A549 (cell line): ENCODE measurements around the gene DMBT1. TPM values are rescaled to one million over a fixed set of nuclear protein-coding genes. Genes with fewer than 3 reads are reported as not detected.

Source experiments
- ATAC-seq, 2 experiments: fragments of 200-7000 bp in 1 of 2; fragments of >200 bp in 1 of 2; cut with Nextera tagmentation in 1 of 2; cut with Tn5 transposase in 1 of 2; 3 replicates each; pipeline versions ENCODE4 v1.8.0 to v1.9.1; 2018 to 2020; ENCODE audit warnings: mild to moderate bottlenecking in 1 of 2, moderate library complexity in 1 of 2
- CTCF ChIA-PET: fragments of 300-600 bp; sonication (Branson Sonifier 250); formaldehyde crosslinking; extraction: SDS; loops from one replicate; lab custom pipeline; 2021; ENCODE audit warnings: antibody characterized with exemption, inconsistent platforms; lab: Yijun Ruan, JAX
- POLR2A ChIA-PET: fragments of 350-600 bp; formaldehyde crosslinking; extraction: SDS; loops from one replicate; lab custom pipeline; 2021; ENCODE audit warnings: antibody characterized with exemption, inconsistent platforms; lab: Yijun Ruan, JAX
- DNase-seq, 2 experiments: peaks; one replicate each; pipeline versions ENCODE4 v3.0.0 to v3.0.0-alpha.2; 2011 to 2016; ENCODE audit warnings: low read depth in 1 of 2, low spot score in 1 of 2
- FAIRE-seq: peaks from 2 replicates; lab custom pipeline; 2011; peaks lifted over from hg19 to GRCh38; lab: Jason Lieb, UNC
- H3K27ac ChIP-seq, 2 experiments: fragments of >200 bp; sonication (Bioruptor Twin); formaldehyde crosslinking; 3 replicates each; pipeline ENCODE4 v1.5.1; 2016 to 2017
- H3K4me1 ChIP-seq: fragments of >200 bp; sonication (Bioruptor Twin); formaldehyde crosslinking; 3 replicates; pipeline ENCODE4 v1.6.1; 2016
- H3K4me2 ChIP-seq: fragments of >200 bp; sonication (Bioruptor Twin); formaldehyde crosslinking; 3 replicates; pipeline ENCODE4 v1.6.1; 2016
- H3K4me3 ChIP-seq: fragments of >200 bp; sonication (Bioruptor Twin); formaldehyde crosslinking; 3 replicates; pipeline ENCODE4 v1.5.1; 2016
- H3K9me3 ChIP-seq: fragments of >200 bp; sonication (Bioruptor Twin); formaldehyde crosslinking; 3 replicates; pipeline ENCODE4 v1.6.1; 2016
- CBX2 ChIP-seq: fragments of 200-600 bp; sonication (generic); IDR thresholded peaks from 2 replicates; pipeline ENCODE4 v1.6.1; 2016; ENCODE audit warnings: low read depth, mild to moderate bottlenecking, borderline replicate concordance
- CBX8 ChIP-seq: fragments of 200-600 bp; sonication (generic); IDR thresholded peaks from 2 replicates; pipeline ENCODE4 v1.6.1; 2016
- CHD2 ChIP-seq: fragments of 150-350 bp; IDR thresholded peaks from 2 replicates; pipeline ENCODE4 v1.6.1; 2014; ENCODE audit warnings: low read length; ENCODE audit not compliant: partially characterized antibody
- CHD4 ChIP-seq: fragments of 200-600 bp; sonication (generic); IDR thresholded peaks from 2 replicates; pipeline ENCODE4 v1.6.1; 2016; ENCODE audit warnings: antibody characterized with exemption, mild to moderate bottlenecking, borderline replicate concordance
- EHMT2 ChIP-seq: fragments of 200-600 bp; sonication (generic); IDR thresholded peaks from 2 replicates; pipeline ENCODE4 v1.6.1; 2016; ENCODE audit warnings: antibody characterized with exemption, low read depth, mild to moderate bottlenecking, moderate library complexity
- FOSB ChIP-seq: fragments of 250-450 bp; sonication (Bioruptor Pico); IDR thresholded peaks from 2 replicates; pipeline ENCODE4 v1.5.0; 2020; ENCODE audit warnings: mild to moderate bottlenecking, moderate library complexity
- GATA3 ChIP-seq: IDR thresholded peaks from 2 replicates; pipeline ENCODE4 v1.6.1; 2012; ENCODE audit warnings: borderline replicate concordance
- HDAC2 ChIP-seq: fragments of 200-600 bp; sonication (generic); IDR thresholded peaks from 2 replicates; pipeline ENCODE4 v1.6.1; 2016
- HEYL ChIP-seq: fragments of 250-450 bp; sonication (Bioruptor Pico); IDR thresholded peaks from 2 replicates; pipeline ENCODE4 v1.8.0; 2021; ENCODE audit warnings: mild to moderate bottlenecking, moderate library complexity
- HOXB13 ChIP-seq: fragments of 250-450 bp; sonication (Bioruptor Pico); IDR thresholded peaks from 2 replicates; pipeline ENCODE4 v1.5.0; 2020; ENCODE audit warnings: low read depth, mild to moderate bottlenecking, moderate library complexity
- JUNB ChIP-seq: fragments of >200 bp; sonication (Bioruptor Twin); formaldehyde crosslinking; IDR thresholded peaks from 2 replicates; pipeline ENCODE4 v1.6.1; 2016
- KDM1A ChIP-seq: fragments of 200-600 bp; sonication (generic); IDR thresholded peaks from 2 replicates; pipeline ENCODE4 v1.6.1; 2016; ENCODE audit warnings: low read depth, mild to moderate bottlenecking
- NPAS2 ChIP-seq: fragments of 250-450 bp; sonication (Bioruptor Pico); IDR thresholded peaks from 2 replicates; pipeline ENCODE4 v1.8.0; 2022; ENCODE audit warnings: mild to moderate bottlenecking, moderate library complexity, borderline replicate concordance
- NR3C1 ChIP-seq: fragments of >200 bp; sonication (Bioruptor Twin); formaldehyde crosslinking; IDR thresholded peaks from 3 replicates; pipeline ENCODE4 v1.6.1; 2017
- POLR2A ChIP-seq: IDR thresholded peaks from 2 replicates; pipeline ENCODE4 v1.6.1; 2012; ENCODE audit warnings: mild to moderate bottlenecking, low read length
- POLR2AphosphoS2 ChIP-seq: conservative IDR thresholded peaks from 2 replicates; pipeline ENCODE4 v1.6.1; 2012; ENCODE audit warnings: low read length, improper control_type of control experiment, inconsistent platforms
- RAD21 ChIP-seq, 2 experiments: fragments of >200 bp in 1 of 2; sonication (Bioruptor Twin) in 1 of 2; formaldehyde crosslinking in 1 of 2; IDR thresholded peaks in 1 of 2; conservative IDR thresholded peaks in 1 of 2; 2 replicates in 1 of 2; 3 replicates in 1 of 2; pipeline ENCODE4 v1.6.1; 2012 to 2018; ENCODE audit warnings: inconsistent platforms in 1 of 2
- RARB ChIP-seq: fragments of 250-450 bp; sonication (Bioruptor Pico); IDR thresholded peaks from 2 replicates; pipeline ENCODE4 v1.8.0; 2021; ENCODE audit warnings: mild to moderate bottlenecking, moderate library complexity
- RCOR1 ChIP-seq: fragments of 150-350 bp; IDR thresholded peaks from 2 replicates; pipeline ENCODE4 v1.6.1; 2014; ENCODE audit warnings: antibody characterized with exemption, low read length, low read depth
- RFX5 ChIP-seq: fragments of 450-650 bp; IDR thresholded peaks from 2 replicates; pipeline ENCODE4 v1.7.1; 2014; ENCODE audit warnings: antibody characterized with exemption, mild to moderate bottlenecking, moderate library complexity
- RNF2 ChIP-seq: fragments of 200-600 bp; sonication (generic); IDR thresholded peaks from 2 replicates; pipeline ENCODE4 v1.6.1; 2016; ENCODE audit warnings: low read depth, mild to moderate bottlenecking, antibody characterized with exemption, moderate library complexity, borderline replicate concordance
- TP53 ChIP-seq: fragments of 250-450 bp; sonication (Bioruptor Pico); IDR thresholded peaks from 2 replicates; pipeline ENCODE4 v1.5.0; 2021; ENCODE audit warnings: mild to moderate bottlenecking, moderate library complexity
- ZFP36 ChIP-seq: fragments of 450-650 bp; IDR thresholded peaks from 2 replicates; pipeline ENCODE4 v1.6.1; 2014; ENCODE audit warnings: borderline replicate concordance; ENCODE audit not compliant: partially characterized antibody
- WGBS: methylation state at CpG from one replicate; pipeline ENCODE4 v1.1.6; 2017; ENCODE audit errors: missing lambda C conversion rate; 5-methylcytosine and 5-hydroxymethylcytosine counted together
- polyA plus RNA-seq, 4 experiments: library from polyadenylated mRNA; depleted of rRNA in 3 of 4; stranded (reverse); fragments of >200 nt; fragmentation: RNase III in 1 of 4; extraction: RNeasy Plus Mini Kit Qiagen cat#74134 plus additional on column Dnase treatment in 1 of 4; gene quantifications; 2 replicates in 3 of 4; 3 replicates in 1 of 4; pipeline ENCODE4 v1.2.3, GENCODE V29; 2011 to 2017
- TF ChIP-seq, protein P1 (sequence below): fragments of >200 bp; sonication (Bioruptor Twin); formaldehyde crosslinking; IDR thresholded peaks from 3 replicates; pipeline ENCODE4 v1.5.1; 2016
- TF ChIP-seq, protein P2 (sequence below): IDR thresholded peaks from 2 replicates; pipeline ENCODE4 v1.6.1; 2012; ENCODE audit warnings: low read depth, borderline replicate concordance
- TF ChIP-seq, protein P3 (sequence below): fragments of >200 bp; sonication (Bioruptor Twin); formaldehyde crosslinking; IDR thresholded peaks from 3 replicates; pipeline ENCODE4 v1.6.1; 2016
- TF ChIP-seq, protein P4 (sequence below): fragments of 150-350 bp; IDR thresholded peaks from 2 replicates; pipeline ENCODE4 v1.6.1; 2014; ENCODE audit warnings: low read depth, mild to moderate bottlenecking, low read length
- TF ChIP-seq, protein P5 (sequence below): fragments of 250-450 bp; sonication (Bioruptor Pico); IDR thresholded peaks from 2 replicates; pipeline ENCODE4 v1.5.0; 2020; ENCODE audit warnings: low read depth, mild to moderate bottlenecking, moderate library complexity

The DMBT1 gene
- polyA plus RNA-seq, 2 of the 4 experiments (the other 2 are of a cell fraction): 0.01 to 0.03 TPM

DNA sequence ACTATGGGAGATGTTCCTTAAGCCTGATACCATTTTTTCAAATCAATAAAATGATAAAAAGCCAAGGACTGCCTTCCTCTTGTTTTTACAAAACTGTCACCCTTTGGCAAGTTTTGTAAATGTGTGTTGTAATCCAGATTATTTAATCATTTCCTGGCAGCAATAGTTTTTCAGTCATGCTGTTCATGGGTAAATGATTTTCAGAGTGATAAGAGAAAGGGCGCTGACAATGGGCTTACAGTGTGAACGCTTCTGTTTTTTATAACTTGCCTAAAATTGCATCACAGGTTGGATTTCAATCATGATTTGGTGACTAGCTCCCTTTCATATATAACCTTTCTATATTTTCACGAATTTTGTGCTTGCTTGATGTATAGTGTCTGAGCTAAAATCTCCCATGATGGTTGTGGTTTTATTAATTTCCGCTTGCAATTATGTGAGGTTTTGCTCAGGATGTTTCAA is 19.0 kb upstream of the DMBT1 start:
- ChIA-PET POLR2A (no interaction called here), CTCF (no interaction called here)
- TF ChIP-seq HOXB13 (no peak), JUNB (no peak), CHD2 (no peak), POLR2A (no peak), RNF2 (no peak), FOSB (CRISPR knock-in tag) (no peak), EHMT2 (no peak), GATA3 (no peak), RAD21 (conservative IDR thresholded peaks at IDR 0.05 in 1 of 2, IDR thresholded peaks at IDR 0.05 in 1 of 2) (no peak), HDAC2 (no peak), RFX5 (no peak), ZFP36 (no peak)
- TF ChIP-seq, protein P1, sequence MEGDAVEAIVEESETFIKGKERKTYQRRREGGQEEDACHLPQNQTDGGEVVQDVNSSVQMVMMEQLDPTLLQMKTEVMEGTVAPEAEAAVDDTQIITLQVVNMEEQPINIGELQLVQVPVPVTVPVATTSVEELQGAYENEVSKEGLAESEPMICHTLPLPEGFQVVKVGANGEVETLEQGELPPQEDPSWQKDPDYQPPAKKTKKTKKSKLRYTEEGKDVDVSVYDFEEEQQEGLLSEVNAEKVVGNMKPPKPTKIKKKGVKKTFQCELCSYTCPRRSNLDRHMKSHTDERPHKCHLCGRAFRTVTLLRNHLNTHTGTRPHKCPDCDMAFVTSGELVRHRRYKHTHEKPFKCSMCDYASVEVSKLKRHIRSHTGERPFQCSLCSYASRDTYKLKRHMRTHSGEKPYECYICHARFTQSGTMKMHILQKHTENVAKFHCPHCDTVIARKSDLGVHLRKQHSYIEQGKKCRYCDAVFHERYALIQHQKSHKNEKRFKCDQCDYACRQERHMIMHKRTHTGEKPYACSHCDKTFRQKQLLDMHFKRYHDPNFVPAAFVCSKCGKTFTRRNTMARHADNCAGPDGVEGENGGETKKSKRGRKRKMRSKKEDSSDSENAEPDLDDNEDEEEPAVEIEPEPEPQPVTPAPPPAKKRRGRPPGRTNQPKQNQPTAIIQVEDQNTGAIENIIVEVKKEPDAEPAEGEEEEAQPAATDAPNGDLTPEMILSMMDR: no peak
- TF ChIP-seq, protein P2, sequence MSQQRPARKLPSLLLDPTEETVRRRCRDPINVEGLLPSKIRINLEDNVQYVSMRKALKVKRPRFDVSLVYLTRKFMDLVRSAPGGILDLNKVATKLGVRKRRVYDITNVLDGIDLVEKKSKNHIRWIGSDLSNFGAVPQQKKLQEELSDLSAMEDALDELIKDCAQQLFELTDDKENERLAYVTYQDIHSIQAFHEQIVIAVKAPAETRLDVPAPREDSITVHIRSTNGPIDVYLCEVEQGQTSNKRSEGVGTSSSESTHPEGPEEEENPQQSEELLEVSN: no peak
- TF ChIP-seq, protein P3, sequence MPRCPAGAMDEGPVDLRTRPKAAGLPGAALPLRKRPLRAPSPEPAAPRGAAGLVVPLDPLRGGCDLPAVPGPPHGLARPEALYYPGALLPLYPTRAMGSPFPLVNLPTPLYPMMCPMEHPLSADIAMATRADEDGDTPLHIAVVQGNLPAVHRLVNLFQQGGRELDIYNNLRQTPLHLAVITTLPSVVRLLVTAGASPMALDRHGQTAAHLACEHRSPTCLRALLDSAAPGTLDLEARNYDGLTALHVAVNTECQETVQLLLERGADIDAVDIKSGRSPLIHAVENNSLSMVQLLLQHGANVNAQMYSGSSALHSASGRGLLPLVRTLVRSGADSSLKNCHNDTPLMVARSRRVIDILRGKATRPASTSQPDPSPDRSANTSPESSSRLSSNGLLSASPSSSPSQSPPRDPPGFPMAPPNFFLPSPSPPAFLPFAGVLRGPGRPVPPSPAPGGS: no peak
- Histone ChIP-seq H3K4me3 (no peak overlapping the region), H3K4me2 (0 out of 3 replicates have a peak overlapping the region, but pooled peaks have one; percentile 19), H3K27ac (no peak overlapping the region), H3K4me1 (peaks cover 8% of the 10 kb centered on the region; the same call in 2 of the 3 replicates), H3K9me3 (peaks cover 9% of the 10 kb centered on the region; the same call in 2 of the 3 replicates)
- FAIRE-seq (no peak), ATAC-seq (no peak), DNase-seq (no peak)
- 21% methylated on average over 4 of the region's 4 CpGs for WGBS

DNA sequence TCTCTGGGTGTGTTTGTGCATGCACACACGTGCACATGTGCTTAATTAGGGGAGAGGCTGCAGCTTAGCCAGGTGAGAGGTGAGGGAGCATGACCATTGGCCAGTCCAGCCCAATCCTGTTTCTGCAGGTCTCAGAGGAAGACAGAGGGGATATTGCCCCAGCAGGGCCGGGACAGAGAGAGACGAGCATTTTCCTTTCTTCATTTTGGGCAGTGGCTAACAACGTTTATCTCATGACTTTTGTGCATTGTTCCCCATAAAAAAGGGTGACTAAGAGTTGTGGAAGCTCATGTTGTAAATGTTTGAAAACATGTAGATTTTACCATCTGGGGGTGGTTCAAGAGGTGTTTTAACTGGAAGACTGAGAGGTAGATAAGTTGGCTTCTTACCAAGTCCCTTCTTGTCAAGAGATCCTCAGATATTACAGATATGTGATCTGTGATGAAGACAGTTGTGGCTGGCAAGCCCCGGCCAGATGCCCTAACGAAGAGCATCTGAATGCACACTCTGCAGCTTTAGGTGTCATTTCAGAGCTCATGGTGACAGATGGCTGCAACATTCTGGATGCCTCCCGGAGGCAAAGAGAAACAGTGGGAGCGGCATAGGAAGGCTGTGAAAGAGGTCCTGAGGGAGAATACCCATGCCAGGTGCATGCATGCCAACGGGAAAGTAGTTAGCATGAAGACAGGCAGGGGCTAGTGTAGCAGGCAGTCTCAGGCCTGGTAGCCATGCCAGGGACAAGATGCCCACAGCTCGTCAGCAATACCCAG is 16.7 kb upstream of the DMBT1 start:
- Histone ChIP-seq H3K4me1 (peaks cover 8% of the 10 kb centered on the region; the same call in 2 of the 3 replicates), H3K27ac (no peak overlapping the region), H3K4me2 (no peak overlapping the region), H3K4me3 (no peak overlapping the region), H3K9me3 (no peaks in the 10 kb centered on the region)
- TF ChIP-seq RARB (CRISPR knock-in tag): no peak
- TF ChIP-seq HOXB13: no peak
- no peak for TF ChIP-seq JUNB
- TF ChIP-seq, protein P4, sequence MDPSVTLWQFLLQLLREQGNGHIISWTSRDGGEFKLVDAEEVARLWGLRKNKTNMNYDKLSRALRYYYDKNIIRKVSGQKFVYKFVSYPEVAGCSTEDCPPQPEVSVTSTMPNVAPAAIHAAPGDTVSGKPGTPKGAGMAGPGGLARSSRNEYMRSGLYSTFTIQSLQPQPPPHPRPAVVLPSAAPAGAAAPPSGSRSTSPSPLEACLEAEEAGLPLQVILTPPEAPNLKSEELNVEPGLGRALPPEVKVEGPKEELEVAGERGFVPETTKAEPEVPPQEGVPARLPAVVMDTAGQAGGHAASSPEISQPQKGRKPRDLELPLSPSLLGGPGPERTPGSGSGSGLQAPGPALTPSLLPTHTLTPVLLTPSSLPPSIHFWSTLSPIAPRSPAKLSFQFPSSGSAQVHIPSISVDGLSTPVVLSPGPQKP: no peak
- no peak for TF ChIP-seq POLR2AphosphoS2
- no peak for TF ChIP-seq NPAS2 (CRISPR knock-in tag)
- TF ChIP-seq RCOR1: no peak
- TF ChIP-seq, protein P2: no peak
- TF ChIP-seq CBX2: no peak
- TF ChIP-seq TP53: no peak
- TF ChIP-seq NR3C1: no peak
- TF ChIP-seq CHD4: no peak
- no peak for TF ChIP-seq HEYL (CRISPR knock-in tag)
- no peak for TF ChIP-seq POLR2A
- no peak for TF ChIP-seq KDM1A
- TF ChIP-seq CBX8: no peak
- TF ChIP-seq, protein P5, sequence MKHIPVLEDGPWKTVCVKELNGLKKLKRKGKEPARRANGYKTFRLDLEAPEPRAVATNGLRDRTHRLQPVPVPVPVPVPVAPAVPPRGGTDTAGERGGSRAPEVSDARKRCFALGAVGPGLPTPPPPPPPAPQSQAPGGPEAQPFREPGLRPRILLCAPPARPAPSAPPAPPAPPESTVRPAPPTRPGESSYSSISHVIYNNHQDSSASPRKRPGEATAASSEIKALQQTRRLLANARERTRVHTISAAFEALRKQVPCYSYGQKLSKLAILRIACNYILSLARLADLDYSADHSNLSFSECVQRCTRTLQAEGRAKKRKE (CRISPR knock-in tag): no peak
- no peak for FAIRE-seq
- POLR2A ChIA-PET: no interaction called here
- ATAC-seq: no peak
- DNase-seq: no peak
- CTCF ChIA-PET: interaction anchor here (1.0 to 1.5 kb wide), 5 partner anchors 22 to 228 kb away, joined by 3 to 5 read pairs (median 4); no protein-coding TSS in a partner anchor
- WGBS: 54% methylated on average over 10 of the region's 10 CpGs
